Pons (tissue), 1 donor: ENCODE results near the gene PLIN4.
A peak's percentile ranks its signal among the peaks of the same experiment; 100 is the strongest.

ENCODE experiments used
- DNase-seq: peaks from one replicate; pipeline ENCODE4 v3.0.0-alpha.2; 2016; ENCODE audit warnings: low spot score

The PLIN4 gene

GRCh38 chr19:4455719-4456475 lies 62.4 kb downstream of the PLIN4 start:
- DNase-seq: peak; percentile 43

GRCh38 chr19:4454747-4455718 lies 63.3 kb downstream of the PLIN4 start:
- no peak for DNase-seq

GRCh38 chr19:4453232-4454179 lies 64.8 kb downstream of the PLIN4 start:
- DNase-seq: no peak

GRCh38 chr19:4452230-4452990 lies 65.9 kb downstream of the PLIN4 start:
- DNase-seq: no peak
